ENCODE measurements around the gene MAP1S. TPM values are rescaled to one million over a fixed set of nuclear protein-coding genes. Genes with fewer than 3 reads are reported as not detected.

MAP1S gene
- polyA plus RNA-seq, 1 donor: 21.2 TPM

- H3K36me3 ChIP-seq (ENCODE audit: control insufficient read depth, insufficient read depth, low read length): peaks cover 35% of the 10 kb centered on the region
- H3K4me3 ChIP-seq (ENCODE audit: low read length): no peak overlapping the region
- no peak for DNase-seq
- no CpG with 5 or more reads among the region's 5 CpGs for WGBS (ENCODE audit: insufficient coverage, low lambda C conversion rate)
- H3K4me1 ChIP-seq (ENCODE audit: control insufficient read depth, insufficient read depth, low read length): no peaks in the 10 kb centered on the region
- no peak overlapping the region for H3K27ac ChIP-seq (ENCODE audit: low read length)
- no peaks in the 10 kb centered on the region for H3K27me3 ChIP-seq (ENCODE audit: control insufficient read depth, insufficient read depth, low read length)
- no peaks in the 10 kb centered on the region for H3K9me3 ChIP-seq (ENCODE audit: control insufficient read depth, low read depth, low read length)
Observed at GRCh38 chr19:17735410-17735809, 16.1 kb downstream of the MAP1S start.

DNA sequence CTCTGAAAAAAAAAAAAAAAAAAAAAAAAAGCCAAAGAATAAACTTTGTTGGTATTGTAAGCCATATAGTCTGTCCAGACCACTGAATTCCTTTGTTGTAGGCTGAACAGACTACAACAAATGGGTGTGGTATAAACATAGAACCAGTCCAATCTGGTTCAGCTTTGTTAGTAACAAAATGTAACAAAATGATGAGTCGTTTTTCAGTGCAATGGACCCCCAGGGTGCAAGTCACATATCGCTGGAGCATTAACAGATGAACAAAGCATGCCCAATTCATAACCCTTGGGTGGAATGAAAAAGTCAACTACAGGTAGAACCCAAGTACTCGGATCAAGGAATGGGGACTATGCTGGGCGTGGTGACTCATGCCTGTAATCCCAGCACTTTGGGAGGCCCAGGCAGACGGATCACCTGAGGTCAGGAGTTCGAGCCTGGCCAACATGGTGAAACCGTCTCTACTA lies 18.4 kb downstream of the MAP1S start:
- H3K9me3 ChIP-seq (ENCODE audit: control insufficient read depth, low read depth, low read length): no peaks in the 10 kb centered on the region
- WGBS (ENCODE audit: insufficient coverage, low lambda C conversion rate): no CpG with 5 or more reads among the region's 7 CpGs
- no peak overlapping the region for H3K4me3 ChIP-seq (ENCODE audit: low read length)
- no peak overlapping the region for H3K27ac ChIP-seq (ENCODE audit: low read length)
- peaks cover 25% of the 10 kb centered on the region for H3K36me3 ChIP-seq (ENCODE audit: control insufficient read depth, insufficient read depth, low read length)
- no peaks in the 10 kb centered on the region for H3K4me1 ChIP-seq (ENCODE audit: control insufficient read depth, insufficient read depth, low read length)
- DNase-seq: no peak
- no peaks in the 10 kb centered on the region for H3K27me3 ChIP-seq (ENCODE audit: control insufficient read depth, insufficient read depth, low read length)

DNA sequence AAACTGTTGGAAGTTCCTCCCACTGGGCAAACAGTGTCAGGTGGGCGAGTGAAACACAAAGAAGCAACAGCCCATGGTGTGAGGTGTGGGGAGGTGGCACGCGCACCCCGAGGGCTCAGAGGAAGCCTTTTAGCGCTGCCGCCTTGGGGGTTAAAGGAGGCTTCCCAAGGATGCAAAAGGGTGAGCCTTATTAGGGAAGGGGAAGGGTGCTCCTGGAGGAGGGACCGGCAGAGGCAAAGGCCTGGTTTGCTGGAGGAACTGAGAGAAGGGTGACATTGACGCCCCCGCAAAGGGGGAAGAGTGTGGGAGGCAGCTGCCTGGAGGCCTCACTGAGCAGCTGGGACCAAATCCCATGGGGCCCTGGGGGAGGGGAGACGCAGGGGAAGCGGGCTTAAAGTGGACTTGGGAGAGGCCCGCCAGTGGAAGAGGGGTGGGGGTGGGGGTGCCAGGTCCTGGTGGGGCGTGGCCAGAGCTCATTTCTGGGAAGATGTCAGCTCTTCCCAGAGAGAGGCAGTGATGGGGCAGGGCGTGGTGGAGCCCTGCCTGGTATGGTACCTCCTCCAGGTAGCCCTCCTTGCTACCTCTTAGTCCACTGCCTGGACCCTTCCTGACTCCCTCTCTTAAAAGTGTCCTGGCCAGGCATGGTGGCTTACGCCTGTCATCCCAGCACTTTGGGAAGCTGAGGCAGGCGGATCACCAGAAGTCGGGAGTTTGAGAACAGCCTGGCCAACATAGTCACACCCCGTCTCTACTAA lies 20.0 kb downstream of the MAP1S start:
- no peak for DNase-seq
- Histone ChIP-seq H3K4me3 (ENCODE audit: low read length) (no peak overlapping the region), H3K4me1 (ENCODE audit: control insufficient read depth, insufficient read depth, low read length) (no peaks in the 10 kb centered on the region), H3K9me3 (ENCODE audit: control insufficient read depth, low read depth, low read length) (no peaks in the 10 kb centered on the region), H3K27me3 (ENCODE audit: control insufficient read depth, insufficient read depth, low read length) (no peaks in the 10 kb centered on the region), H3K27ac (ENCODE audit: low read length) (no peak overlapping the region), H3K36me3 (ENCODE audit: control insufficient read depth, insufficient read depth, low read length) (peaks cover 13% of the 10 kb centered on the region)
- no CpG with 5 or more reads among the region's 18 CpGs for WGBS (ENCODE audit: insufficient coverage, low lambda C conversion rate)

GRCh38 chr19:17741456-17741855 lies 22.2 kb downstream of the MAP1S start:
- WGBS (ENCODE audit: insufficient coverage, low lambda C conversion rate): no CpG with 5 or more reads among the region's 2 CpGs
- Histone ChIP-seq H3K9me3 (ENCODE audit: control insufficient read depth, low read depth, low read length) (no peaks in the 10 kb centered on the region), H3K4me1 (ENCODE audit: control insufficient read depth, insufficient read depth, low read length) (no peaks in the 10 kb centered on the region), H3K27ac (ENCODE audit: low read length) (no peak overlapping the region), H3K4me3 (ENCODE audit: low read length) (no peak overlapping the region), H3K36me3 (ENCODE audit: control insufficient read depth, insufficient read depth, low read length) (no peaks in the 10 kb centered on the region), H3K27me3 (ENCODE audit: control insufficient read depth, insufficient read depth, low read length) (no peaks in the 10 kb centered on the region)
- DNase-seq: no peak

DNA sequence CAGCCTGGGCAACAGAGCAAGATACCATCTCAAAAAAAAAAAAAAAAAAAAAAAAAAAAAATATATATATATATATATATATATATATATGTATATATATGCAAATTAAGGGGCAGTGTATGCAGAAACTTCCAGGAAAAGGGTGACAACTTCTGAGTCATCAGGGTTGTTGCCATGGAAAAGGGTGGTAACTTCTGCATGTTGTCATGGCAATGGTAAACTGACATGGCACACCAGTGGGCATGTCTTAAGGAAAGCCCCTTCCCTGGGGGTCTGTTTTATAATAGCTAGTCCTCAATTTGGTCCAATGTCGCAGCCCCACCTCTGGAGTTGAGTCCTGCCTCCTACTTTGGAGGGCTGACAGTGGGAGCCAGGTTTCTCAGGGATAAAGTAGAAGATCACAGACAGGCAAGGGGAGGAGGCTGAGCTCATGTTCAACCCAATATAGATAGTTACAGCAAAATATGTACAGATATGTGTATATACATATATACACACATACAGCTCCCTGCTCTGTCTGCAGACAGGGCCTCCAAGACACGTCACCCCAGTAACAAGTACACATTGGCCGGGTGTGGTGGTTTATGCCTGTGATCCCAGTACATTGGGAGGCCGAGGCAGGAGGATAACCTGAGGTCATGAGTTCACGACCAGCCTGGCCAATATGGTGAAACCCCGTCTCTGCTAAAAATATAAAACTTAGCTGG lies 24.7 kb downstream of the MAP1S start:
- WGBS (ENCODE audit: insufficient coverage, low lambda C conversion rate): no CpG with 5 or more reads among the region's 6 CpGs
- H3K27me3 ChIP-seq (ENCODE audit: control insufficient read depth, insufficient read depth, low read length): peaks cover 11% of the 10 kb centered on the region
- DNase-seq: no peak

GRCh38 chr19:17747205-17748098 lies 28.2 kb downstream of the MAP1S start:
- Histone ChIP-seq H3K4me3 (ENCODE audit: low read length) (peak overlapping the region; percentile 23), H3K27ac (ENCODE audit: low read length) (no peak overlapping the region), H3K9me3 (ENCODE audit: control insufficient read depth, low read depth, low read length) (no peaks in the 10 kb centered on the region), H3K36me3 (ENCODE audit: control insufficient read depth, insufficient read depth, low read length) (no peaks in the 10 kb centered on the region), H3K4me1 (ENCODE audit: control insufficient read depth, insufficient read depth, low read length) (peaks cover 4% of the 10 kb centered on the region), H3K27me3 (ENCODE audit: control insufficient read depth, insufficient read depth, low read length) (peaks cover 11% of the 10 kb centered on the region)
- WGBS (ENCODE audit: insufficient coverage, low lambda C conversion rate): no CpG with 5 or more reads among the region's 75 CpGs
- DNase-seq: peak; percentile 88 to 89

More for the DNA sequence above, 24.7 kb downstream of the MAP1S start:
- H3K4me1 ChIP-seq (ENCODE audit: control insufficient read depth, insufficient read depth, low read length): peaks cover 4% of the 10 kb centered on the region
- H3K36me3 ChIP-seq (ENCODE audit: control insufficient read depth, insufficient read depth, low read length): no peaks in the 10 kb centered on the region
- no peak overlapping the region for H3K27ac ChIP-seq (ENCODE audit: low read length)
- H3K4me3 ChIP-seq (ENCODE audit: low read length): no peak overlapping the region
- no peaks in the 10 kb centered on the region for H3K9me3 ChIP-seq (ENCODE audit: control insufficient read depth, low read depth, low read length)

- WGBS (ENCODE audit: insufficient coverage, low lambda C conversion rate): no CpG with 5 or more reads among the region's 6 CpGs
- Histone ChIP-seq H3K27me3 (ENCODE audit: control insufficient read depth, insufficient read depth, low read length) (peaks cover 11% of the 10 kb centered on the region), H3K36me3 (ENCODE audit: control insufficient read depth, insufficient read depth, low read length) (no peaks in the 10 kb centered on the region), H3K9me3 (ENCODE audit: control insufficient read depth, low read depth, low read length) (no peaks in the 10 kb centered on the region), H3K4me1 (ENCODE audit: control insufficient read depth, insufficient read depth, low read length) (peaks cover 4% of the 10 kb centered on the region), H3K4me3 (ENCODE audit: low read length) (no peak overlapping the region), H3K27ac (ENCODE audit: low read length) (no peak overlapping the region)
- DNase-seq: no peak
Observed at GRCh38 chr19:17748884-17749638, 29.8 kb downstream of the MAP1S start.

DNA sequence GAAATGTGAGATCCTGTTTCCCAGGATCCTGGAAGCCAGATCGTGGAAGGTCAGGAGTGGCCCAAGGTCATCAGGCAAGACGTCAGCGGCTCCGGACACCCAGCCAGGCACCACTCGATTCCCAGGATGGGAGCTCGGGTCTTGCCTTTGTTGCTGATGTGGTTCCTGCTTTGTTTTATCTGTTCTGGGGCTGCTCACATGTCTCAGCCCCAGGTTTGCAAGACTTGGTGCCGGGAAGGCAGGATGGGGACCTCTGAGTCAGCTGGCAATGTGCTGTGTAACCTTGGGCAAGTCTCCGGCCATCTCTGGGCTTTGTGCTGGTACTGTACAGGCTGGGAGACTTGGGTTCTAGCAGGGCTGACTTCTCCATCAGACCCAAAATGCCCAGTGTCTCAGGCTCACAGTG lies 30.6 kb downstream of the MAP1S start:
- DNase-seq: no peak
- no peak overlapping the region for H3K27ac ChIP-seq (ENCODE audit: low read length)
- H3K36me3 ChIP-seq (ENCODE audit: control insufficient read depth, insufficient read depth, low read length): no peaks in the 10 kb centered on the region
- H3K9me3 ChIP-seq (ENCODE audit: control insufficient read depth, low read depth, low read length): no peaks in the 10 kb centered on the region
- no CpG with 5 or more reads among the region's 8 CpGs for WGBS (ENCODE audit: insufficient coverage, low lambda C conversion rate)
- peaks cover 4% of the 10 kb centered on the region for H3K4me1 ChIP-seq (ENCODE audit: control insufficient read depth, insufficient read depth, low read length)
- H3K27me3 ChIP-seq (ENCODE audit: control insufficient read depth, insufficient read depth, low read length): peaks cover 11% of the 10 kb centered on the region
- no peak overlapping the region for H3K4me3 ChIP-seq (ENCODE audit: low read length)

- Histone ChIP-seq H3K27me3 (ENCODE audit: control insufficient read depth, insufficient read depth, low read length) (peaks cover 11% of the 10 kb centered on the region), H3K9me3 (ENCODE audit: control insufficient read depth, low read depth, low read length) (no peaks in the 10 kb centered on the region), H3K4me1 (ENCODE audit: control insufficient read depth, insufficient read depth, low read length) (peaks cover 4% of the 10 kb centered on the region), H3K4me3 (ENCODE audit: low read length) (no peak within 1 kb of the TSS), H3K36me3 (ENCODE audit: control insufficient read depth, insufficient read depth, low read length) (no peaks in the 10 kb centered on the region), H3K27ac (ENCODE audit: low read length) (no peak within 1 kb of the TSS)
- DNase-seq: no peak
- no CpG with 5 or more reads among the region's 28 CpGs for WGBS (ENCODE audit: insufficient coverage, low lambda C conversion rate)
Observed at GRCh38 chr19:17751103-17751911, 32.0 kb downstream of the MAP1S start, which contains the start of gene FCHO1. FCHO1 (plus strand) TSS chr19:17751477; CDS start chr19:17755165, 3,688 bp downstream.
